NT2/D1 (cell line): ENCODE data around the gene TESMIN.

ENCODE experiments used
- SUZ12 ChIP-seq: IDR thresholded peaks from 2 replicates; pipeline ENCODE4 v1.6.1; 2011; ENCODE audit not compliant: insufficient read length, insufficient read depth; ENCODE audit errors: extremely low read depth
- YY1 ChIP-seq: IDR thresholded peaks from 2 replicates; pipeline ENCODE4 v1.6.1; 2011; ENCODE audit not compliant: insufficient read length, insufficient read depth
- ZNF274 ChIP-seq: IDR thresholded peaks from 2 replicates; pipeline ENCODE4 v1.6.1; 2011; ENCODE audit warnings: mild to moderate bottlenecking, low read depth, low read length

- TF ChIP-seq YY1 (no peak), SUZ12 (no peak), ZNF274 (no peak)
Observed at GRCh38 chr11:68764746-68765145, 13.4 kb upstream of the TESMIN start.
